ENCODE data around the gene DKK3.

The DKK3 gene

GRCh38 chr11:11980841-11981308 lies 27.6 kb downstream of the DKK3 start:
- DNase-seq: no peak

DNA sequence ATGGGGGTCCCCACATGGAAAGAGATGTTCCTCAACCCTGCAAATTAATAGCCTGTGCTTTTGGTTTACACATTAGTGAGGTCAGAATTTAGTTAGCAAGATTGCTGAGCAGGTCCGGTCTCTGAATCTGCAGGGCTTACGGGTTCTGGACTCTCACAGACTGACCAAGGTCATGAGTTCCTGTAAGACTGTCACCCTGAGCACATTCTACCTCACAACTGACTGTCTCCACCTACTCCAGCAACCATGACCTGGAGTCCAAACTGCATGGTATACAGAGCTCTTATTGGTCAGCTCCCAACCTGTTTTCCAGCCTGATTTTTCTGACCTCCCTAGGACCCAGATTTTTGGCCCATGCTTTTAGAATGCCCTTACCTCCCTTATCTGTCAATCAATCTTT lies 28.2 kb downstream of the DKK3 start:
- no peak for DNase-seq

- DNase-seq: no peak
Measured at GRCh38 chr11:11979488-11980117, 28.8 kb downstream of the DKK3 start.

DNA sequence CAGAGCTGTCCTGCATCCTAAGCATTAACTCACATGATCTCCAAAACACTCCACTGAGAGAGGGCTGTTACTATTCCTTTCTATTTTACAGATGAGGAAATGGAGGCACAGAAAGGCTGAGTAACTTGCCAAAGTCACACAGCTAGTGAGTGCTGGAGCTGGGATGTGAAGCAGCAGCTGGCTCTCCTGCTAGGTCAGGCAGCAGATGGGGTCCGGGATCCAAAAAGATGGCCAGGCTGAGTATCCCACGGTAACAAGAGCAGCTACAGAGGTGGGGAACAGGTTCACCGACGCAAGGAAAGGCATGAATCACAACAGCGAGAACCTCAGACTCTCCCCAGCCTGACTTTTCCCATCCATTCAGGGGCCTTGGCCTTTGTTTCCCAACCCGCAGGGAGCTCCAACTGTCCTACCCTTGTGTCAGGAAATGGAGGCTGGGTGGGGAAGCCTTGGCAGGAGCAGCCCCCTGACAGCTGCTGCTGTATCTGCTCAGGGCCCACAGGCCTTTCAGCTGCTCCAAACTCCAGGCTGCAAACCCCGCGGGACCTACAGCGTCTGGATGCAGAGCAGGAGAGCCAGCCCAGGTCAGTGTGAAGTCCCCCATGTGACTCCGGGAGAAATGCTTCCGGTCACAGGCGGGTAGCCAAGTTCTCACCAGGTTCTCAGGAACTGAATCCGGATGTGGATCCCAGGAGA lies 29.5 kb downstream of the DKK3 start:
- no peak for DNase-seq

GRCh38 chr11:11978098-11978637 lies 30.3 kb downstream of the DKK3 start:
- no peak for DNase-seq

GRCh38 chr11:11977206-11977938 lies 31.1 kb downstream of the DKK3 start:
- no peak for DNase-seq

DNA sequence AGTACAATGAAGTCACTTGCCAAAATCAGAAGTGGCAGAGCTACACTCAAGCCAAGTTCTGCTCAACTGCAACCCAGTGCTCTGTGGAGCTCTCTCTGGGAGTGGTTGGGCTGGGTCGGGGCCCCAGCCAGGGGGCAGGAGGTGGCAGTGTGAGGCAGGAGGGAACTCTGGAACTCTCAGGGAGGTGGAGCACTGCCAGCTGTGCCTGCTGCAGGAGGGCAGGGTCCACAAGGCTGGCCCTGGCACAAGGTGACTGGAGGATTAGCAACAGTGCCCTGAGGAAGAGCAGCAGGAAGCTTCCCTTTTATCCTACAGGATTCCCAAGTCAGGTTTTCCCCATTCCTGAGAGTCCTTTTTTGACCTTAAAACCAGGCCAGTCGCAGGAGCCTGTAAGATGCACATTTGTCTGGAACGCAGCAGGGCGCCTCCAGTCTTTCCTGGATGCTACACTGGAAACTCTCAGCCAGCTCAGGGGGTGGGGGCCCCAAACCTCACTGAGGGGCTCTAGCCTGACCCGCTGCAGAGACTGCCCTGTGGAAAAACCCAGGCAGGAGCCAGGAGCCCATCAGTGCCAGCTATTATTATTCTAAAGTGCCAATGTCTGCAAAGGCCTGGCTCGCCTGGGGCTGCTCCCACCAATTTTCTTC lies 31.8 kb downstream of the DKK3 start:
- no peak for DNase-seq

- no peak for DNase-seq
Measured at GRCh38 chr11:11975201-11976092, 33.0 kb downstream of the DKK3 start.

GRCh38 chr11:11973866-11974265 lies 34.6 kb downstream of the DKK3 start:
- DNase-seq: no peak

DNA sequence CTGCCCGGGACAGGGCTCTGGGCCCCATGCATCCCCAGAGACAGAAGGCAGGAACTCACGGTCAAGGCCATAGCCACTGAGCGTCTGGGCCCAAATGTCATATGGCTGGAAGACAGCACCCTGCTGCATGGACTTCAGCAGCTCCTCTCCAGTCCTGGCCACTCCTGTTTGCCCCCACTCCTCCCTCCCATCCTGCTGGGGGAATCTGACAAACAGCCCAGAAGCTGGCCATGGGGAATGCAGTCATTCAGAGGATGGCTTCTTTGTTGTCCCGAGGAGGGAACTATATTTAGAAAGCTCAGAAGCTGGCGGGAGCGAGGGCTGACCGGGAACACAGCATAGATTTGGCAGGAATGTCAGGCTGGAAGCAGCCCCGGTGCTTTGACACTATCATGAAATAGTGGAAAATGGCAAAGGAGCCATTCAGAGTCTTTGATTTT lies 35.0 kb downstream of the DKK3 start:
- DNase-seq: no peak

DNA sequence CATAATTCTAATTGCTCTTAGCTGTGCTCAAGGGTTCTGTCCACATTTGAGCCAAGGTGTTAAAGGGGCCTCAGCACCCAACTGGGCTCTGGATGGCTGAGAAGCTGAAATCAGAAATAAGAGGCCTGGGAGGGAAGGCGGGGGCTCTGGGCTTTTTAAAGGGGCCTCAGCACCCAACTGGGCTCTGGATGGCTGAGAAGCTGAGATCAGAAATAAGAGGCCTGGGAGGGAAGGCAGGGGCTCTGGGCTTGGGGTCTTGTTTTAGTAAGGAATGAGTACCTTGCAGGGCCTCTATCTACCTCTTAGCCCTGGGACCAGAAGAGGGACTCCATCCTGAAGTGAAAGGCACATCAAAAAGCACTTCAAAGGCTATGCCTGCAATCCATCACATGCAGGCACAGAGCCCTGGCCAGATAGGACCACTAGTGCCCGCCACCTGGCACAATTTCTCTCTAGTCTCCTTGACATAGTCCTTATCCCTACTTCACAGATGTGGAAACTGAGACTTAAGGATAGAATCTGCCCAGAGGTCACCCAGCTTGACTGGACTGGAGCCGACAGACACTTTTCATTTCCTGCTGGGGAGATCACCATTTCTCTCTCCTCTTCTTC lies 35.6 kb downstream of the DKK3 start:
- DNase-seq: no peak

DNA sequence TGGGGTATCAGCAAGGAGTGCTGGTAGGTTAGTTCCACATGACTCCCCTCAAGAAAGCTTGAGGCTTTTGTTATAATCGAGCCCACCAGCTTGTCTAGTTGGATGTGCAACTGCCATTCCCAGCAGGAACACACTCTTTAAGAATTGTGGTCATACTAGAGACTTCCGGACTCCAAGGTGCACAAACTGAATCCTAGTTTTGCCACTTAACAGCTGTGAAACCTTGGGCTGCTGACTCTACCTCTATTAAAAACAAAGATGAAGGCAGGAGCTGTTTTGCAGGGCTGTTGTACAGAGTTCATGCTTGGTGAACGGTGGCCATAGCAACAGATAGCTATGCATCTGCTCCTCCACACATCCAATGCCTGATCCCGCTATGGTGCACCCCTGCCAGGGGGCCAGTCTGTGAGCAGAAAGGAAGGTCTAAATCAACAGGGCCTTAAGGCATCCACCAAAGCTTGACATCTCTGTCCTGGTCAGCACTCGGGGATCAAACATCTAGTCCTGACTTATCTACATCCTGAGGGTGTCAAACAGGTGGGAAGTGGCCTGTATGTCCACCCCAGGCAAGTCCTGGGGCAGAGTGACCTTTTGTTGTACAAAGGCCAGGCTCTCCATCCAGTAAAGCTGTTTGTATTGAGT lies 36.4 kb downstream of the DKK3 start:
- DNase-seq: no peak

GRCh38 chr11:11970556-11970955 lies 37.9 kb downstream of the DKK3 start:
- DNase-seq: no peak

GRCh38 chr11:11969380-11970215 lies 38.8 kb downstream of the DKK3 start:
- no peak for DNase-seq

DNA sequence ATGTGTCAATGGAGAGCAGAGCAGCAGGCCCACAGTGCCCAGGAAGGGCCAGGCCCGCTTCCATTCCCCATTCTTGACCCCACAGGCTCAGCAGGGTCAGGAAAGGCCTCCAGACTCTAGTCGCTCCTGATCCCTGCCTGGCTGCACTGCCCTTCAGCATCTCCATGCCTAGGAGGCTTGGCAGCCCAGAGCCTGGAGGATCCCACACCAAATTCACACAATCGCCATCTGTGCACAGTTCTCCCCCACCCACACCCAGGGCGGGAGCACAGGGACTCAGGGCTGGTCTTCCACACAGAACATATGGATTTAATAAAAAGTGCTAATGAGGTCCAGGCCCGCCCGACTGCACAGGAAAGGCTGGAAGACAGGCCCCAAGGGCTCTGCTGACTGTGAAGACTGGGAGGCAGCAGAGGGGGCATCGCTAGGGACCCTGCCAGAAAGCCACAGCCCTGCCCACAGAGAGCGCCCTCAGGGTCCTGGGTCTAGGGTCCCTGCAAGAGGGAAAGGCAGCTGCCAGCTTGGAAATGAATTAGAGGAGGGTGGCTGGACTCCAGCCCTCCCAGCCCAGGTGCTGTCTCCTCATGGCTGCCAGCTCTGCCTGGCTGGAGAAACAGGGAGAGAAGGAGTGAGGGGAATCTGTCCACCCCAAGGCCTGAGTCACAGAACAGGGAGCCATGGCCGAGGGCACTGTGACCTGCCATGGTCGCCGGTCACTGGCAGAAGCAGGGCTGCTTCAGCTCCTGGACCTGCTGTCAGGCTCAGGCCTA lies 39.7 kb downstream of the DKK3 start:
- no peak for DNase-seq

- DNase-seq: no peak
Measured at GRCh38 chr11:11967669-11968510, 40.5 kb downstream of the DKK3 start.

DNA sequence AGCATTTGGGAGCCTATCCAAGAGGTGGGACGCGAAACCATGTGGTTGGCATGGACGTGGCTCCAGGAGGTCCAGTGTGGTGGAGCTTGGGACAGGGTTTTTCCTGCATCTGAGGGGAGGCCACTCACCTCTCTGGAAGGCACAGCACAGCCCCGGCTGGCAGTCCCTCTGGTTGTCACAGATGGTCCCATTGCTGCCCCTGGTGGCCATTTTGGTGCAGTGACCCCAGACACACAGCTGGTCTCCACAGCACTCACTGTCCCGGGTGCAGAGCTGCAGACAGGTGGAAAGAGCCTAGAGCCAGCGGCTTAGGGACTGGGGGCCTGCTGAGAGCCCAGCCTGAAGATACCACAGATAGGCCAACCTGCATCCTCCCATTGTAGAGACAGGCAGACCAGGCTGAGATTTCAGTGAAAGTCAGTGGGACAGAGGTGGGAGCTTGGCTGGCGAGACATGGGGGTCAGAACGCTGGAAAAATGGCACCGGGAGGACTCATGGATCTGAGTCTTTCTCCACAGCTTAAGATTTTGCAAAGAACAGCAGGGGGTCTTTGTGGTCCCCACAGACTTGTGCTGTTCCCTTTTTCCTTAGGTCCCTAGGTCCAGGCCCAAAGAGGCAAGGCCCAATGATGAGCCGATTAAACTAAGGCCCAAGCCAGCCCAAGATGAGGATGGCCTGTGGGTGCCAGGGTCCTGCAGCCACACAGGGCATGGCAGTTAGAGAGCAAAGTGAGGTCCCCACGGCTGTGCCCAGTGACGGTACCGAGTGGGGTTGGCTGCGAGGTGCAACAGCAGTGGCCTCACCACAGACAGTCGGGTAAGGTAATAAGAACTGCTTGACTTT lies 41.4 kb downstream of the DKK3 start:
- peak; percentile 19 to 42 for DNase-seq
